Stimulated activated CD4-positive, alpha-beta T cell treated with anti-CD3 and anti-CD28 coated beads, TNF-alpha, amount 100 ng/mL, for 4 hours (primary cell): ENCODE results near the gene ARL4D.
"Not testable (repeated sequence)": the region's sequence is repeated elsewhere in the genome, so short reads cannot be mapped to it uniquely, and the experiment has no call there.

Experiments
- DNase-seq, 3 experiments: peaks; one replicate each; pipeline ENCODE4 v3.0.0-alpha.2; 2020; ENCODE audit warnings: low read depth in 3 of 3

ARL4D gene

DNA sequence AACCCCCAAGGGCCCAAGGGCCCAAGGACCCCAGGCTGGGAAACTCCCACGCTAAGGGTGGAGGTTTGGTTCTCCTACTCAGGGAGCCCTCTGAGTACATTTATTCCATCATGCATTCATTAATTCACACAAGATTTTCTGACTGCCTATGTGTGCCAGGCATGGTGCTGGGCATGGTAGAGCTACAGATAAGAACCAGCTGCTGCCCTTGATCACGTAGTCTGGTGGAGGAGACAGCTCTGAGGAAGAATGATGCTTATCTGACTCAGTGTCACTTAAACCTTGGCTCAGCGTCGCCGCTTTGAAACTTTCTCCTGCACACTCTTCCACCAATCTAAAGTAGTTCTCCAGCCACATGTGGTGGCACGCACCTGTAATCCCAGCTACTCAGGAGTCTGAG lies 3.6 kb upstream of the ARL4D start:
- DNase-seq: no peak

DNA sequence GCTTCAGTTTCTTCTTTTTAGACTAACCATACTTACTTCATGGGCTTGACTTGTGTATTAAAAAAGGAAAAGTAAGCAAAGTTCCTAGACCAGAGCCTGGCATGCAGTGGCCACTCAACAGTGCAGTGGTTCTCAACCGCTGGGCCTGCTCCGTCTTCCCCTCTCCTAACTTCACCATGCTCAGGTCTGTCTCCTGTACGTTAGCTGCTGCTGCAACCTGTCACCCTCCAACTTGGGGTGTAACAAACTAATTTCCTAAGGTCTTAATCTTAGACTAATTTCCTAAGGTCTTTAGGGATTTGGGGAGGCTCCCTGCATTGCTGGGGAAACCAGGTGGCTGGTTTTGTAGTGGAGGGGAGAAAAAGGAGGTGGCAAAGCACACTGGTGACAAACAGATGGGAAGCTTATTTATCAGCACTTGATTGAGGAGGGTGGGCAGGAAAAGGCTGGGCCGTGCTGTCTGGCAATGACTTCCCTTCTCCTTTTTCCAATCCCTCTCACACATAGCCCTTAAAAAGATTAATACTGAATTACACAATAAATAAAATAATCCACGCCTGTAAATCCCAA lies 2.2 kb upstream of the ARL4D start:
- DNase-seq: no peak

DNA sequence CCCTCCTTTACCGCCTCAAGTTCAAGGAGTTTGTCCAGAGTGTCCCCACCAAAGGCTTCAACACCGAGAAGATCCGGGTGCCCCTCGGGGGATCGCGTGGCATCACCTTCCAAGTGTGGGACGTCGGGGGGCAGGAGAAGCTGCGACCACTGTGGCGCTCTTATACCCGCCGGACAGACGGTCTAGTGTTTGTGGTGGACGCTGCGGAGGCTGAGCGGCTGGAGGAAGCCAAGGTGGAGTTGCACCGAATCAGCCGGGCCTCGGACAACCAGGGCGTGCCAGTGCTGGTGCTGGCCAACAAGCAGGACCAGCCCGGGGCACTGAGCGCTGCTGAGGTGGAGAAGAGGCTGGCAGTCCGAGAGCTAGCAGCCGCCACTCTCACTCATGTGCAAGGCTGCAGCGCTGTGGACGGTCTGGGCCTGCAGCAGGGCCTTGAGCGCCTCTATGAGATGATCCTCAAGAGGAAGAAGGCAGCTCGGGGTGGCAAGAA lies 1.1 kb downstream of the ARL4D start:
- no peak for DNase-seq

GRCh38 chr17:43400943-43401717 lies 2.3 kb downstream of the ARL4D start:
- no peak for DNase-seq

DNA sequence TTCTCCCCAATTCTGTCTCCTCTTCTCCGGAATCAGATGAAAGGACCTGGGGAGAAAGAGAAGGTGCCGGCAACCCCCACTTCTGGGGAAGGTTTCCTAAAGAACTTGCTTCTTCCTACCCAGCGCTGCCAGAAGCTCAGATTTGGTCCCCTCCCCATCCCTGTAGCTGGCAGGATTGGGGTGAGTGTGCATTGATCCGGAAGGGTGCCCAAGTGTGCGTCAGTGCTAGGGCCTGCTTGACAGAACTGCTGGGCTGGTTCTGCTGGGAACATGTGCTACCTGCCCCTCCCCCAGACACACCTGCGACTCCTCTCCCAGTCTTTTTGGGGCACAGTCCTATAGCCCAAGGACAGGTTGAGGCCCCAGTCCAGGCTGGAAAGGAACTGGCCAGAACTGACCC lies 3.3 kb downstream of the ARL4D start:
- no peak for DNase-seq

GRCh38 chr17:43402567-43402966 lies 3.8 kb downstream of the ARL4D start:
- no peak for DNase-seq

DNA sequence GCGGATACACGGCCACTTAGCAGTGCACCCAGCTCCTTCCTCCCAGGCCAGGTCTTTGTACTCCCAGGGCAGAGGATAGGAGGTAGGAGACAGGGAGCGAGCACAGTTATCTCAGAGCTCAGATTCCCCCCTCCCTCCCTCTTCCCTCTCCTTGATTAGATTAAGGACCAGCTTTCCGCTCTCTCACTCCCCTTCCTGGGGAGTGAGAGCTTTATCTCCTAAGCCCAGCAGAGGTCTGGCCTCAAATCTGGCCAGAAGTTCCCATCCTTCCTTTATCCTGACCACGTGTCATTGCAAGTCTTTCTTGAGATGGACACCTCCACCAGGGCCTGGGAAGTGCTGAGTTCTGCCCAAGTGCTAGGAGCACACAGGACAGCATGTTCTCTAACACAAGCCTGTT lies 5.1 kb downstream of the ARL4D start:
- no peak for DNase-seq

DNA sequence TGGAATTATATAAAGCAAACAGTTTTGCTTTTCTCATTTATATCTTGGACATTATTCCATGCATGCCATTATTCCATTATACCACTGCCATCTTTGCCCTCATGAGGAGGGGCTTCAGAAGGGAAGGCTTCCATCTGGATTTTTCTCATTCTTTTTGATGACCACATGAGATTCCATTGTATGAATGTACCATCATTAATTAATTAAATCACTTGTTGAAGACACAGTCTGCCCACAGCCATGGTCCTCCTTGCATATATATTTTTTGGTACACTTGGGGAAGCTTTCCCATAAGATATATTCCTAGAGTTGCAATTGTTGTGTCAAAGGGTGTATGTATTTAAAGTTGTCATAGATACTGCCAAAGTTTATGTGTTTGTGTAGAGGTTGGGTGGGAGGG lies 7.1 kb downstream of the ARL4D start:
- DNase-seq: no peak

GRCh38 chr17:43406676-43407645 lies 8.2 kb downstream of the ARL4D start:
- DNase-seq: no peak

GRCh38 chr17:43409131-43409530 lies 10.3 kb downstream of the ARL4D start:
- DNase-seq: no peak

DNA sequence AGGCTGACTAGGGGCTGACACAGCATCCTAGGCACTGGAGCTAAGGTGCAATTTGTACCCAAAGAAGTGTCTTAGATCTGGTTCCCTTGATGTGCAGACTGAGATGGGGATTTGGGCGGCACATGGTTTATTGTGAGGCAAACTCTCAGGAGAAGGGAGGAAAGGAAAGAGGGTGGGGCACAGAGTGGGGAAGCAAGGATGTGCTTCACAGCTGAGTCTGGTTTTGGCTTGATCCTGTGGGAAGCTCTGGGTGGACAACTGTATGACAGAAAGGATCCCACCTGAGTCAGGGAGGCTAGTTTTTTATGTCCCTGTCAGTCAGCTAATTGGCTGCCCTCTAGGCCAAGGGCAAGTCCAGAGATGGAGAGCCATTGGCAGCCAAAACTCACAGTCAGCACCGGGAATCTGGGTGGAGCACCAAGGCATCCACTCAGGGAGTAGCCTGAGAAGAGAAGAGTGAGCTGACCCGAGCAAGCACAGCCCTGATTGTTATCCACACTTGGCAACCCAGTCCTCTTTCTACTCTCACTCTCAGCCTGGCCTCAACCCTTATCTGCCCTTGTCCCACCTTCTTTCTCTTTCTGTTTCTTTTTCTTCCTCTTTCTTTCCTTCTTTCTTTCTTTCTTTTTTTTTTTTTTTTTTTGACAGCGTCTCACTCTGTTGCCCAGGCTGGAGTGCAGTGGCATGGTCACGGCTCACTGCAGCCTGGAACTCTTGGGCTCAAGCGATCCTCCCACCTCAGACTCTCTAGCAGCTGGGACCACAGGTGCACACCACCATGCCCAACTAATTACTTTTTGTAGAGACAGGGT lies 12.0 kb downstream of the ARL4D start:
- DNase-seq: no peak

DNA sequence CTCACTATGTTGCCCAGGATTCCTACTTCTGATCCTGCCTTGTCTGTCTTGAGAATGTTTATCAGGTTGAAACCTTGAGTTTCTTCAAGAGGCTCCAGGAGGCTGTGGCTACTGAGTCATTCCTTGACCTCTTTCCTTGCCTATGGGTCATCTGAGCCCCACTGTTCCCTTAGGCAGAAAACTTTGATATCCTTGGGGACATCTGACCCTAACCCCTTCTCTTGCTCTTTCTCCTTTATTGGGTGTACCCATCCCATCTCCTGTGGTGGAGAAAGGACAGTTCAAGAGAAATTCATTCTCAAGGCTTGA lies 12.5 kb downstream of the ARL4D start:
- DNase-seq: no peak

GRCh38 chr17:43411749-43412148 lies 13.0 kb downstream of the ARL4D start:
- DNase-seq: no peak

DNA sequence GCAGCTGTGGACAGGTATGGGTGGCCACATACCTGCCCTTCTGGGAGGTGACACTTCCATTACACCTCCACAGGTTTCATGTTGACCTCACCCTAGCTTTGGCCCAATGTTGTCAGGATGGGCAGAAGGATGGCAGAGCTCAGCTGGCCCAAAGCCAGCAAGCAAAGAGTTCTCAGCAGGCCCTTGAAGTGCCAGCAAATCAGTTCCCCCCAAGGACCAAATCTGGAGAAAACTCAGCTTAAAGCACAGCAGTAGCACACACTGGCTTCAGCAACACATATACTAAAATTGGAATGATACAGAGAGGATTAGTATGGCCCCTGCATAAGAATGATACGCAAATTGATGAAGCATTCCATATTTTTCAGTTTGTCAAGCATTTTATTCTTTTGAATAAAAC lies 13.4 kb downstream of the ARL4D start:
- DNase-seq: no peak

GRCh38 chr17:43416998-43417890 lies 18.5 kb downstream of the ARL4D start:
- DNase-seq: no peak

GRCh38 chr17:43418441-43419374 lies 19.9 kb downstream of the ARL4D start:
- DNase-seq: no peak

DNA sequence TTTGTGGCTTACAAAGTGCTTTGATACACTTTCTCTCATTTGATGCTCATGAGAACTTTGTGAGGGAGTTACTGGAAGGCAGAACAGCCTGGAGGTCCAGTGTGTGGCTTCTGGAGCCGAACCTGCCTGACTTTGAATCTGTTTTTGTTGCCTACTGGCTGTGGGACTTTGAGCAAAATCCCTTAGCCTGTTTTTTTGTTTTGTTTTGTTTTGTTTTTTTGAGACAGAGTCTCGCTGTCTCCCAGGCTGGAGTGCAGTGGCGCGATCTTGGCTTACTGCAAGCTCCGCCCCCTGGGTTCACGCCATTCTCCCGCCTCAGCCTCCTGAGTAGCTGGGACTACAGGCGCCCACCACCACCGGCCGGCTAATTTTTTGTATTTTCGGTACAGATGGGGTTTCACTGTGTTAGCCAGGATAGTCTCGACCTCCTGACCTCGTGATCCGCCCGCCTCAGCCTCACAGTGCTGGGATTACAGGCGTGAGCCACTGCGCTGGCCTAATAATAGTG lies 20.6 kb downstream of the ARL4D start:
- not testable (repeated sequence) for DNase-seq

GRCh38 chr17:43423777-43424455 lies 25.1 kb downstream of the ARL4D start:
- no peak for DNase-seq
